ENCODE results near the gene C11orf97.
"Not testable (repeated sequence)": the region's sequence is repeated elsewhere in the genome, so short reads cannot be mapped to it uniquely, and the experiment has no call there.

C11orf97 gene

GRCh38 chr11:94525546-94526324 is 13.5 kb downstream of the C11orf97 start:
- no peak for DNase-seq (ENCODE audit: low read depth in 2 of 2)

GRCh38 chr11:94526645-94527438 is 14.6 kb downstream of the C11orf97 start:
- DNase-seq (ENCODE audit: low read depth in 2 of 2) = no peak

- DNase-seq (ENCODE audit: low read depth in 2 of 2) = no peak
Measured at GRCh38 chr11:94528551-94528950, 16.3 kb downstream of the C11orf97 start.

GRCh38 chr11:94532211-94532610 is 19.9 kb downstream of the C11orf97 start:
- no peak for DNase-seq (ENCODE audit: low read depth in 2 of 2)

GRCh38 chr11:94533206-94533605 is 20.9 kb downstream of the C11orf97 start:
- DNase-seq (ENCODE audit: low read depth in 2 of 2) = no peak

- no peak for DNase-seq (ENCODE audit: low read depth in 2 of 2)
Measured at GRCh38 chr11:94533696-94534630, 21.7 kb downstream of the C11orf97 start.

GRCh38 chr11:94536386-94536785 is 24.1 kb downstream of the C11orf97 start:
- no peak for DNase-seq (ENCODE audit: low read depth in 2 of 2)

- DNase-seq (ENCODE audit: low read depth in 2 of 2) = no peak
Measured at GRCh38 chr11:94537031-94537600, 24.9 kb downstream of the C11orf97 start.

- DNase-seq (ENCODE audit: low read depth in 2 of 2) = no peak
Measured at GRCh38 chr11:94539420-94539819, 27.2 kb downstream of the C11orf97 start.

- peak; percentile 26 to 43 for DNase-seq (ENCODE audit: low read depth in 2 of 2)
Measured at GRCh38 chr11:94543695-94544645, 31.7 kb downstream of the C11orf97 start, which contains the start of gene FUT4. Gene FUT4, plus strand, starts transcription at chr11:94543921. Its CDS starts 213 bp downstream, at chr11:94544134.

- no peak for DNase-seq (ENCODE audit: low read depth in 2 of 2)
Measured at GRCh38 chr11:94544646-94545263, 32.5 kb downstream of the C11orf97 start.

GRCh38 chr11:94545264-94546161 is 33.3 kb downstream of the C11orf97 start:
- no peak for DNase-seq (ENCODE audit: low read depth in 2 of 2)

- DNase-seq (ENCODE audit: low read depth in 2 of 2) = no peak
Measured at GRCh38 chr11:94546162-94546470, 33.9 kb downstream of the C11orf97 start.

- DNase-seq (ENCODE audit: low read depth in 2 of 2) = no peak
Measured at GRCh38 chr11:94546886-94547285, 34.6 kb downstream of the C11orf97 start.

GRCh38 chr11:94549146-94549545 is 36.9 kb downstream of the C11orf97 start:
- no peak for DNase-seq (ENCODE audit: low read depth in 2 of 2)

- no peak for DNase-seq (ENCODE audit: low read depth in 2 of 2)
Measured at GRCh38 chr11:94550513-94550912, 38.3 kb downstream of the C11orf97 start.

- no peak for DNase-seq (ENCODE audit: low read depth in 2 of 2)
Measured at GRCh38 chr11:94553938-94554337, 41.7 kb downstream of the C11orf97 start.

- not testable (repeated sequence) for DNase-seq (ENCODE audit: low read depth in 2 of 2)
Measured at GRCh38 chr11:94555752-94556329, 43.6 kb downstream of the C11orf97 start.

GRCh38 chr11:94557421-94557820 is 45.2 kb downstream of the C11orf97 start:
- no peak for DNase-seq (ENCODE audit: low read depth in 2 of 2)
